ENCODE data around the gene TTBK1.

DNA sequence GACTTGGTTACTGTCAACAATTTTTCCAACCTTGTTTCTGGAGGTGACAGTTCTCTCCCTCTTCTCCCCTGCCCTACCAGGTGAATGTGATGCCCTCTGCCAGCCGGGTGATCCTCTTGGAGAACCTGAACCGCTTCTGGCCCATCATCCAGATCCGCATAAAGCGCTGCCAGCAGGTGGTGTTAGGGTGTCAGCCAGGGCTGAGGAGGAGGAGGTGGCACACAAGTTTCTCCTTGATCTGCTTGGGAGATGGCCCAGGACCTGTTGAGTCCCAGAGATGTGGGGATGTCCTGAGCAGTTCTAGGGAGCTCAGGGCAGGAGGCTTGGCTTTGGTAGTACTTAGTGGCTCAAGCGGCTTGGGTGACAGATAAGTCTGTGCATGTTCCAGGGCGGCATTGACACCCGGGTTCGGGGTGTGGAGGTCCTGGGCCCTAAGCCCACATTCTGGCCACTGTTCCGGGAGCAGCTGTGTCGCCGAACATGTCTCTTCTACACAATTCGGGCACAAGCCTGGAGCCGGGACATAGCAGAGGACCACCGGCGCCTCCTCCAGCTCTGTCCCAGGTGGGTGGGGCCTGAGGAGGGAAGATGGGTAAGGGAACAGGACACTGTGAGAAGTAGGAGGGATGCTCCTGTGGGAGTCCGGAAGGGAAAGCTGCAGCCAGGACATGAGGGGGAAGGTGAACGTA, 40.1 kb upstream of the TTBK1 start:
- TF ChIP-seq POLR2A (IDR thresholded peaks at IDR 0.05), result no peak
- no peak for TF ChIP-seq CTCF (IDR thresholded peaks at IDR 0.05)
